Activated CD8-positive, alpha-beta memory T cell treated with anti-CD3 and anti-CD28 coated beads for 36 hours (primary cell): ENCODE data around the gene ACAD9. TPM values are rescaled to one million over a fixed set of nuclear protein-coding genes. Genes with fewer than 3 reads are reported as not detected.

Experiments
- CTCF ChIA-PET: fragments of 350-600 bp; sonication (Branson Sonifier 250); formaldehyde crosslinking; loops from one replicate; lab custom pipeline; 2021; ENCODE audit warnings: antibody characterized with exemption; lab: Charles Lee
- POLR2A ChIA-PET: fragments of 350-600 bp; sonication (Branson Sonifier 250); formaldehyde crosslinking; loops from one replicate; lab custom pipeline; 2021; ENCODE audit warnings: antibody characterized with exemption; lab: Charles Lee
- total RNA-seq, 2 experiments: library from RNA; stranded (reverse); gene quantifications; one replicate each; pipeline ENCODE4 v1.2.3, GENCODE V29; 2021

Gene ACAD9
- total RNA-seq, 2 experiments from 2014 or later, result 47.4 to 56.1 TPM

DNA sequence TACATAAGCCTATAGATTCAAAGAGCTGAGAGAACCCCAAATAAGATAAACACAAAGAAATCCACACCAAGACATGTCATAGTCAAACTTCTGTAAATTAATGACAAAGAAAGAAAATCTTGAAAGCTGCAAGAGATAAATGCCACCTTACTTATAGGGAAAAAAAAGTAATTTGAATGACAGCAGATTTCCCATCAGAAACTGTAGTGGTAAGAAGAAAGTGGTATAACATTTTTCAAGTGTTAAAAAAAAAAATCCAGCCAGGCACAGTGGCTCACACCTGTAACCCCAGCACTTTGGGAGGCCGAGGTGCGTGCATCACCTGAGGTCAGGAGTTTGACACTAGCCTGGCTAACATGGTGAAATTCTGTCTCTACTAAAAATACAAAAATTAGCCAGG is 77.0 kb downstream of the ACAD9 start:
- CTCF ChIA-PET, result interaction anchor here (0.7 kb wide), 1 partner anchor 74 kb away, joined by 4 read pairs; no protein-coding TSS in a partner anchor
- POLR2A ChIA-PET, result no interaction called here

Other genes with a start within 250 kb of the ACAD9 start
- gene RPN1, start 228.8 kb upstream of the ACAD9 start, total RNA-seq, result 100 to 1,000 TPM; 193 to 196 TPM
- gene RAB7A, start 153.4 kb upstream of the ACAD9 start, total RNA-seq, result 100 to 1,000 TPM; 280 to 286 TPM
- under 1 TPM; 0.06 to 0.11 TPM for gene CFAP92, start 114.5 kb downstream of the ACAD9 start, total RNA-seq
- gene EFCC1, start 121.7 kb downstream of the ACAD9 start, total RNA-seq, result under 1 TPM; 0.10 to 0.17 TPM
- gene GP9, start 181.2 kb downstream of the ACAD9 start, total RNA-seq, result not detected
- 10 to 100 TPM; 25.2 to 32.5 TPM for gene RAB43, start 242.2 kb downstream of the ACAD9 start, total RNA-seq